ENCODE data around the gene EXOSC10. TPM values are rescaled to one million over a fixed set of nuclear protein-coding genes. Genes with fewer than 3 reads are reported as not detected.

Gene EXOSC10
- total and polyA plus RNA-seq, 2 of the 13 experiments (the other 11 are each of a cell fraction or from before 2014, with no cell fraction given), result 48.4 to 67.6 TPM

GRCh38 chr1:11142618-11143391 lies 43.1 kb upstream of the EXOSC10 start:
- FAIRE-seq, result no peak
- intact Hi-C loops (cut with micrococcal nuclease; ENCODE audit: unreplicated experiment), result no loop called here
- POLR2A ChIA-PET, result no interaction called here

GRCh38 chr1:11138952-11139351 lies 39.3 kb upstream of the EXOSC10 start:
- Histone ChIP-seq H3K79me2 (ENCODE audit: insufficient read depth, low read length) (no peaks in the 10 kb centered on the region), H4K20me1 (ENCODE audit: insufficient read depth, low read length) (no peaks in the 10 kb centered on the region), H3K4me3 (replicated peaks in 1 of 3; ENCODE audit: insufficient read depth in 1 of 3, low read depth in 2 of 3, low read length in 3 of 3) (no peak overlapping the region), H3K27ac (ENCODE audit: extremely low read length, insufficient read depth, low read length) (no peak overlapping the region), H3K36me3 (replicated peaks in 1 of 2; ENCODE audit: control insufficient read depth in 1 of 2, insufficient read depth in 2 of 2, low read length in 2 of 2) (peaks cover 5 to 35% of the 10 kb centered on the region in 2 experiments; a peak in 4 of 5 replicates), H3K9ac (ENCODE audit: insufficient read depth, low read depth, low read length) (no peak overlapping the region), H3K4me2 (ENCODE audit: low read depth, low read length) (no peak overlapping the region), H3K27me3 (ENCODE audit: control insufficient read depth in 1 of 2, insufficient read depth in 2 of 2, low read length in 2 of 2) (no peaks in the 10 kb centered on the region; a peak in 1 of 5 replicates), H3K9me3 (ENCODE audit: low read length) (no peaks in the 10 kb centered on the region), H2AFZ (ENCODE audit: low read length) (no peak overlapping the region), H3K4me1 (ENCODE audit: insufficient read depth, low read length) (no peaks in the 10 kb centered on the region)
- no peak for FAIRE-seq
- ChIA-PET CTCF (ENCODE audit: low intra/inter-chr PET ratio, low total read pairs) (no interaction called here), POLR2A (no interaction called here)
- in situ Hi-C loops (cut with HindIII; ENCODE audit: extremely low pct_ligation_motif_present, low pct_unique_long_range_greater_than_20kb), result no loop called here
- 98% methylated on average over 3 of the region's 3 CpGs for WGBS (ENCODE audit: low lambda C conversion rate)
- no peak for DNase-seq (ENCODE audit: low spot score)
- ATAC-seq, result no peak
- BruUV-seq (replicated peaks), result no TSS peak
- intact Hi-C loops (cut with micrococcal nuclease; ENCODE audit: unreplicated experiment), result no loop called here
- TF ChIP-seq FOXC1 (CRISPR knock-in tag; IDR thresholded peaks at IDR 0.05; ENCODE audit: borderline replicate concordance) (no peak), ZNF136 (CRISPR knock-in tag; IDR thresholded peaks at IDR 0.05; ENCODE audit: low read depth) (no peak), ZFX (CRISPR knock-in tag; IDR thresholded peaks at IDR 0.05; ENCODE audit: low read depth) (no peak), ZNF3 (CRISPR knock-in tag; IDR thresholded peaks at IDR 0.05) (no peak), IRX3 (CRISPR knock-in tag; IDR thresholded peaks at IDR 0.05; ENCODE audit: borderline replicate concordance, low read depth) (no peak), PHB2 (IDR thresholded peaks at IDR 0.05; ENCODE audit: partially characterized antibody) (no peak), ZNF619 (CRISPR knock-in tag; IDR thresholded peaks at IDR 0.05) (no peak)

More at GRCh38 chr1:11142618-11143391, 43.1 kb upstream of the EXOSC10 start:
- no peaks in the 10 kb centered on the region for H4K20me1 ChIP-seq (ENCODE audit: insufficient read depth, low read length)
- no peak overlapping the region for H3K4me3 ChIP-seq (replicated peaks in 1 of 3; ENCODE audit: insufficient read depth in 1 of 3, low read depth in 2 of 3, low read length in 3 of 3)
- H2AFZ ChIP-seq (ENCODE audit: low read length), result no peak overlapping the region
- H3K27me3 ChIP-seq (ENCODE audit: control insufficient read depth in 1 of 2, insufficient read depth in 2 of 2, low read length in 2 of 2), result no peaks in the 10 kb centered on the region; a peak in 1 of 5 replicates
- H3K9me3 ChIP-seq (ENCODE audit: low read length), result no peaks in the 10 kb centered on the region
- CTCF ChIA-PET (ENCODE audit: low intra/inter-chr PET ratio, low total read pairs), result no interaction called here
- peaks cover 20 to 59% of the 10 kb centered on the region in 2 experiments; a peak in 4 of 5 replicates for H3K36me3 ChIP-seq (replicated peaks in 1 of 2; ENCODE audit: control insufficient read depth in 1 of 2, insufficient read depth in 2 of 2, low read length in 2 of 2)
- H3K4me1 ChIP-seq (ENCODE audit: insufficient read depth, low read length), result no peaks in the 10 kb centered on the region
- no TSS peak for BruUV-seq (replicated peaks)
- TF ChIP-seq NPAS2 (CRISPR knock-in tag; IDR thresholded peaks at IDR 0.05; ENCODE audit: borderline replicate concordance), result no peak
- no peak for TF ChIP-seq ZNF292 (CRISPR knock-in tag; IDR thresholded peaks at IDR 0.05; ENCODE audit: borderline replicate concordance, low read depth)
- no peak for TF ChIP-seq ZSCAN12 (CRISPR knock-in tag; IDR thresholded peaks at IDR 0.05)
- TF ChIP-seq ZNF263 (CRISPR knock-in tag; IDR thresholded peaks at IDR 0.05), result no peak
- no peak for TF ChIP-seq CEBPB (IDR thresholded peaks at IDR 0.05; ENCODE audit: borderline replicate concordance, low read depth, low read length)
- no peak for TF ChIP-seq RAD21 (CRISPR knock-in tag; IDR thresholded peaks at IDR 0.05)
- TF ChIP-seq ZSCAN20 (CRISPR knock-in tag; IDR thresholded peaks at IDR 0.05; ENCODE audit: borderline replicate concordance), result no peak
- no peak for TF ChIP-seq EEA1 (CRISPR knock-in tag; IDR thresholded peaks at IDR 0.05; ENCODE audit: borderline replicate concordance)
- no peak for TF ChIP-seq HNRNPL (IDR thresholded peaks at IDR 0.05; ENCODE audit: low read depth, low read length)
- no peak for TF ChIP-seq ZSCAN25 (CRISPR knock-in tag; IDR thresholded peaks at IDR 0.05)
- no peak for TF ChIP-seq U2AF1 (optimal IDR thresholded peaks at IDR 0.05; ENCODE audit: low read depth, low read length)
- no peak for TF ChIP-seq CHD2 (IDR thresholded peaks at IDR 0.05; ENCODE audit: low read depth, low read length)
- no peak for TF ChIP-seq ZNF296 (CRISPR knock-in tag; conservative IDR thresholded peaks at IDR 0.05)
- in situ Hi-C loops (cut with HindIII; ENCODE audit: extremely low pct_ligation_motif_present, low pct_unique_long_range_greater_than_20kb), result no loop called here
- no peaks in the 10 kb centered on the region for H3K79me2 ChIP-seq (ENCODE audit: insufficient read depth, low read length)
- no peak for ATAC-seq
- H3K9ac ChIP-seq (ENCODE audit: insufficient read depth, low read depth, low read length), result no peak overlapping the region
- no peak overlapping the region for H3K27ac ChIP-seq (ENCODE audit: extremely low read length, insufficient read depth, low read length)
- no peak for DNase-seq (ENCODE audit: low spot score)
- H3K4me2 ChIP-seq (ENCODE audit: low read depth, low read length), result no peak overlapping the region
- 98% methylated on average over 4 of the region's 4 CpGs for WGBS (ENCODE audit: low lambda C conversion rate)

Data from HepG2 (cell line).